ENCODE data around the gene ASIC1. TPM values are rescaled to one million over a fixed set of nuclear protein-coding genes. Genes with fewer than 3 reads are reported as not detected.

Gene ASIC1
- total and polyA plus RNA-seq, 8 donors, result 0.14 to 1.0 (median 0.57) TPM

- no peak for TF ChIP-seq CTCF (IDR thresholded peaks at IDR 0.05)
- no peak for ATAC-seq
- no peak overlapping the region for H3K27ac ChIP-seq
- DNase-seq, result no peak
- peaks cover 0 to 3% (median 0%) of the 10 kb centered on the region in 3 donors for H3K4me1 ChIP-seq
- no peak for FAIRE-seq
- H3K36me3 ChIP-seq, result peaks cover 7 to 33% (median 15%) of the 10 kb centered on the region in 3 donors
- intact Hi-C loops (cut with DNase I), result loop anchor here in 1 of 3 donors (5.0 kb wide), 1 partner anchor 89 kb away; no protein-coding TSS in a partner anchor
- no peaks in the 10 kb centered on the region for H3K9me3 ChIP-seq
- H3K27me3 ChIP-seq, result no peaks in the 10 kb centered on the region
- H3K4me3 ChIP-seq, result no peak overlapping the region
- 73 to 83% methylated on average over 3 of the region's 3 CpGs for WGBS, 2 donors
Measured at GRCh38 chr12:50087995-50088394, 30.6 kb downstream of the ASIC1 start.

GRCh38 chr12:50088577-50089335, 31.4 kb downstream of the ASIC1 start:
- FAIRE-seq (no peak), ATAC-seq (peak in 3 of 4 donors; percentile 31 to 58 (median 51))

GRCh38 chr12:50089730-50090129, 32.3 kb downstream of the ASIC1 start:
- no peak for TF ChIP-seq CTCF (IDR thresholded peaks at IDR 0.05)
- intact Hi-C loops (cut with DNase I), result loop anchor here in 2 of 3 donors (5.0 to 10.0 kb wide), 2 partner anchors 85 to 88 kb away; no protein-coding TSS in a partner anchor
- no peak for FAIRE-seq

More at GRCh38 chr12:50088577-50089335, 31.4 kb downstream of the ASIC1 start:
- Histone ChIP-seq H3K36me3 (peaks cover 7 to 40% (median 23%) of the 10 kb centered on the region in 3 donors), H3K4me1 (peaks cover 0 to 3% (median 0%) of the 10 kb centered on the region in 3 donors), H3K27me3 (no peaks in the 10 kb centered on the region), H3K27ac (no peak overlapping the region), H3K4me3 (no peak overlapping the region), H3K9me3 (no peaks in the 10 kb centered on the region)
- peak; percentile 67 to 78 (median 72) for TF ChIP-seq CTCF (IDR thresholded peaks at IDR 0.05)
- 9 to 10% methylated on average over 3 of the region's 3 CpGs for WGBS, 2 donors
- intact Hi-C loops (cut with DNase I), result loop anchor here in 1 of 3 donors (5.0 kb wide), 1 partner anchor 89 kb away; no protein-coding TSS in a partner anchor
- peak in 3 of 6 donors; percentile 52 to 58 (median 54) for DNase-seq

GRCh38 chr12:50090391-50090790, 33.0 kb downstream of the ASIC1 start:
- Histone ChIP-seq H3K27ac (no peak overlapping the region), H3K36me3 (peaks cover 7 to 55% (median 36%) of the 10 kb centered on the region in 3 donors), H3K4me1 (no peaks in the 10 kb centered on the region), H3K27me3 (no peaks in the 10 kb centered on the region), H3K4me3 (no peak overlapping the region), H3K9me3 (no peaks in the 10 kb centered on the region)
- FAIRE-seq (no peak), DNase-seq (no peak), ATAC-seq (no peak)
- TF ChIP-seq CTCF (IDR thresholded peaks at IDR 0.05), result no peak
- intact Hi-C loops (cut with DNase I), result loop anchor here in 1 of 3 donors (10.0 kb wide), 1 partner anchor 84 kb away; no protein-coding TSS in a partner anchor
- WGBS, 2 donors, result 83 to 86% methylated on average over 5 of the region's 5 CpGs

More at GRCh38 chr12:50089730-50090129, 32.3 kb downstream of the ASIC1 start:
- ATAC-seq (no peak), DNase-seq (no peak)
- 97 to 98% methylated on average over 7 of the region's 7 CpGs for WGBS, 2 donors
- Histone ChIP-seq H3K27ac (no peak overlapping the region), H3K36me3 (peaks cover 7 to 48% (median 31%) of the 10 kb centered on the region in 3 donors), H3K4me3 (no peak overlapping the region), H3K9me3 (no peaks in the 10 kb centered on the region), H3K4me1 (no peaks in the 10 kb centered on the region), H3K27me3 (no peaks in the 10 kb centered on the region)

Measured in pancreas (tissue), 10 donors.